DND-41 (cell line): Measurements from ENCODE around the gene OXER1.

Source experiments
- ATAC-seq: fragments of 200-7000 bp; cut with Tn5 transposase; 3 replicates; pipeline ENCODE4 v1.9.1; 2021; ENCODE audit warnings: low read depth; ENCODE audit not compliant: insufficient read depth
- DNase-seq: peaks from one replicate; pipeline ENCODE4 v3.0.0-alpha.2; 2020
- H2AFZ ChIP-seq: 2 replicates; pipeline ENCODE4 v1.6.0; 2012; ENCODE audit warnings: low read depth, low read length
- H3K27ac ChIP-seq: 2 replicates; pipeline ENCODE4 v1.5.1; 2012; ENCODE audit warnings: low read length, inconsistent platforms
- H3K27me3 ChIP-seq: fragments of 200-600 bp; sonication (generic); 2 replicates; pipeline ENCODE4 v1.6.0; 2012; ENCODE audit warnings: low read length, mild to moderate bottlenecking, inconsistent platforms; ENCODE audit not compliant: insufficient read depth, poor library complexity
- H3K36me3 ChIP-seq: 2 replicates; pipeline ENCODE4 v1.5.1; 2012; ENCODE audit warnings: low read length, inconsistent platforms; ENCODE audit not compliant: insufficient read depth
- H3K4me1 ChIP-seq: 2 replicates; pipeline ENCODE4 v1.5.1; 2012; ENCODE audit warnings: mild to moderate bottlenecking, low read length; ENCODE audit not compliant: insufficient read depth
- H3K4me2 ChIP-seq: 2 replicates; pipeline ENCODE4 v1.6.0; 2012; ENCODE audit warnings: mild to moderate bottlenecking, moderate library complexity, low read length, inconsistent platforms; ENCODE audit not compliant: insufficient read depth
- H3K4me3 ChIP-seq, 2 experiments: fragments of 200-600 bp in 1 of 2; shearing (Covaris generic) in 1 of 2; 2 replicates each; pipeline ENCODE4 v1.5.1; 2012 to 2016; ENCODE audit warnings: inconsistent platforms in 2 of 2, low read length in 2 of 2, mild to moderate bottlenecking in 2 of 2, low read depth in 1 of 2, moderate library complexity in 1 of 2
- H3K79me2 ChIP-seq: 2 replicates; pipeline ENCODE4 v1.6.0; 2012; ENCODE audit warnings: low read length, inconsistent platforms; ENCODE audit not compliant: insufficient read depth
- H3K9ac ChIP-seq: 2 replicates; pipeline ENCODE4 v1.6.0; 2012; ENCODE audit warnings: low read depth, mild to moderate bottlenecking, inconsistent platforms, low read length, moderate library complexity
- H3K9me3 ChIP-seq: 2 replicates; pipeline ENCODE4 v1.5.1; 2012; ENCODE audit warnings: low read length, moderate library complexity, mild to moderate bottlenecking, inconsistent platforms; ENCODE audit not compliant: insufficient read depth, severe bottlenecking
- H4K20me1 ChIP-seq: 2 replicates; pipeline ENCODE4 v1.6.0; 2012; ENCODE audit warnings: low read length; ENCODE audit not compliant: insufficient read depth
- CTCF ChIP-seq: IDR thresholded peaks from 2 replicates; pipeline ENCODE4 v1.5.1; 2012; ENCODE audit warnings: borderline replicate concordance, low read length, moderate library complexity, mild to moderate bottlenecking; ENCODE audit not compliant: poor library complexity, severe bottlenecking; ENCODE audit errors: extremely low read depth
- EZH2 ChIP-seq: IDR thresholded peaks from 3 replicates; pipeline ENCODE4 v1.6.1; 2012; ENCODE audit warnings: borderline replicate concordance, low read depth, mild to moderate bottlenecking, moderate library complexity, low read length, inconsistent platforms; ENCODE audit not compliant: severe bottlenecking

OXER1 gene

GRCh38 chr2:42743659-42743990 lies 20.3 kb downstream of the OXER1 start:
- Histone ChIP-seq H3K9ac (no peak overlapping the region), H3K36me3 (peaks cover 20% of the 10 kb centered on the region)
- no peak for ATAC-seq

GRCh38 chr2:42742740-42743658 lies 20.9 kb downstream of the OXER1 start:
- no peak for ATAC-seq
- H2AFZ ChIP-seq: no peak overlapping the region
- no peaks in the 10 kb centered on the region for H3K4me1 ChIP-seq
- H4K20me1 ChIP-seq: no peaks in the 10 kb centered on the region
- no peak overlapping the region for H3K4me3 ChIP-seq
- H3K79me2 ChIP-seq: no peaks in the 10 kb centered on the region
- no peak for TF ChIP-seq CTCF
- H3K36me3 ChIP-seq: peaks cover 20% of the 10 kb centered on the region
- no peak overlapping the region for H3K9ac ChIP-seq
- peaks cover 9% of the 10 kb centered on the region for H3K9me3 ChIP-seq
- no peak overlapping the region for H3K27ac ChIP-seq
- DNase-seq: no peak
- H3K4me2 ChIP-seq: no peak overlapping the region
- H3K27me3 ChIP-seq: no peaks in the 10 kb centered on the region

More at GRCh38 chr2:42743659-42743990, 20.3 kb downstream of the OXER1 start:
- no peak overlapping the region for H3K4me2 ChIP-seq
- TF ChIP-seq EZH2: no peak
- no peak for TF ChIP-seq CTCF
- H4K20me1 ChIP-seq: no peaks in the 10 kb centered on the region
- H3K4me1 ChIP-seq: no peaks in the 10 kb centered on the region
- no peaks in the 10 kb centered on the region for H3K79me2 ChIP-seq
- peaks cover 9% of the 10 kb centered on the region for H3K9me3 ChIP-seq
- H3K27me3 ChIP-seq: no peaks in the 10 kb centered on the region
- no peak overlapping the region for H2AFZ ChIP-seq
- DNase-seq: no peak
- no peak overlapping the region for H3K27ac ChIP-seq
- no peak overlapping the region for H3K4me3 ChIP-seq

- TF ChIP-seq EZH2: no peak
- no peak for TF ChIP-seq CTCF
- no peak overlapping the region for H3K27ac ChIP-seq
- DNase-seq (no peak), ATAC-seq (no peak)
- no peaks in the 10 kb centered on the region for H3K27me3 ChIP-seq
- H3K4me2 ChIP-seq: no peak overlapping the region
- no peaks in the 10 kb centered on the region for H4K20me1 ChIP-seq
- H3K79me2 ChIP-seq: no peaks in the 10 kb centered on the region
- no peaks in the 10 kb centered on the region for H3K4me1 ChIP-seq
- no peak overlapping the region for H3K4me3 ChIP-seq
- peaks cover 32% of the 10 kb centered on the region for H3K36me3 ChIP-seq
- H3K9ac ChIP-seq: no peak overlapping the region
- H3K9me3 ChIP-seq: peaks cover 16% of the 10 kb centered on the region
- no peak overlapping the region for H2AFZ ChIP-seq
Measured at GRCh38 chr2:42741140-42741539, 22.8 kb downstream of the OXER1 start.
